ENCODE data around the gene AGK.

The AGK gene

DNA sequence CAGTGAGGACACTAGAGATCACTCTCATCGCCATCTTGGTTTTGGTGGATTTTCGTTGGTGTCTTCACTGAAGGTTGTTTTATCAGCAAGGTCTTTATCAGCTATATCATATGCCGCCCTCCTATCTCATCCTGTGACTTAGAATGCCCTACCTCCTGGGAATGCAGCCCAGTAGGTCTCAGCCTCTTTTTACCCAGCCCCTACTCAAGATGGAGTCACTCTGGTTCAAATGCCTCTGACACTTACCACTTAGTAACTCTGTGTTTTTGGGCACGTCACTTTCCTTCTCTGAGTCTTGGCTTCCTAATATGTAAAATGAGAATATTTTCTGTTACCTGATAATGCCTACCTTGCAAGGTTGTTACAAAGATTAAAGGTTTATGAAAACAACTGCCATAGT, 37.7 kb downstream of the AGK start (continued):
- TF ChIP-seq, protein P1, sequence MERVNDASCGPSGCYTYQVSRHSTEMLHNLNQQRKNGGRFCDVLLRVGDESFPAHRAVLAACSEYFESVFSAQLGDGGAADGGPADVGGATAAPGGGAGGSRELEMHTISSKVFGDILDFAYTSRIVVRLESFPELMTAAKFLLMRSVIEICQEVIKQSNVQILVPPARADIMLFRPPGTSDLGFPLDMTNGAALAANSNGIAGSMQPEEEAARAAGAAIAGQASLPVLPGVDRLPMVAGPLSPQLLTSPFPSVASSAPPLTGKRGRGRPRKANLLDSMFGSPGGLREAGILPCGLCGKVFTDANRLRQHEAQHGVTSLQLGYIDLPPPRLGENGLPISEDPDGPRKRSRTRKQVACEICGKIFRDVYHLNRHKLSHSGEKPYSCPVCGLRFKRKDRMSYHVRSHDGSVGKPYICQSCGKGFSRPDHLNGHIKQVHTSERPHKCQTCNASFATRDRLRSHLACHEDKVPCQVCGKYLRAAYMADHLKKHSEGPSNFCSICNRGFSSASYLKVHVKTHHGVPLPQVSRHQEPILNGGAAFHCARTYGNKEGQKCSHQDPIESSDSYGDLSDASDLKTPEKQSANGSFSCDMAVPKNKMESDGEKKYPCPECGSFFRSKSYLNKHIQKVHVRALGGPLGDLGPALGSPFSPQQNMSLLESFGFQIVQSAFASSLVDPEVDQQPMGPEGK (CRISPR knock-in tag; IDR thresholded peaks at IDR 0.05; ENCODE audit: borderline replicate concordance) = no peak
- TF ChIP-seq ZNF70 (CRISPR knock-in tag; IDR thresholded peaks at IDR 0.05) (no peak), ARNTL (CRISPR knock-in tag; IDR thresholded peaks at IDR 0.05; ENCODE audit: borderline replicate concordance, low read depth) (no peak)

DNA sequence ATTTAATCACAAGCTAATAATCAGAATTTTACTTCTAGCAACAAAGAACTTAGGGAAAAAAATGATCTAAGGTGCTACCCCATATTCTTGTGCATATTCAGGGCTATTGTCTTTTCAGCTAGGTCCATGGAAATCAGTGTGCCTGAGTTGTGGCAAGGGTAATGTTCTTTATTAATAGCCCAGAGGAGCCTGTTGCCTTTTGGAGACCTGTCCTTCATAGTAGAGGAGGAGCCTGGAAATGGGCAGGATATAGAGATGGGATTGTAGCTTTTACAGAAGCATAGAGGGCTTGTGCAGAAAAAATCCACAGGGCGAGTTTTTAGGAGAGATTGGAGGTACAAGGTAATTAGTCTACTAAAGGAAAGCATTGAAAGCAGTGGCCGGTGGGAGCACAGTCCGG, 38.9 kb downstream of the AGK start:
- no peak for ATAC-seq
- TF ChIP-seq GLIS3 (CRISPR knock-in tag; IDR thresholded peaks at IDR 0.05) = no peak
- TF ChIP-seq ZNF70 (CRISPR knock-in tag; IDR thresholded peaks at IDR 0.05) = no peak
- no peak for TF ChIP-seq CSDC2 (CRISPR knock-in tag; IDR thresholded peaks at IDR 0.05)
- no peak for TF ChIP-seq BACH2 (CRISPR knock-in tag; IDR thresholded peaks at IDR 0.05; ENCODE audit: borderline replicate concordance)
- TF ChIP-seq TCF4 (CRISPR knock-in tag; IDR thresholded peaks at IDR 0.05; ENCODE audit: borderline replicate concordance) = no peak
- TF ChIP-seq RARB (CRISPR knock-in tag; IDR thresholded peaks at IDR 0.05) = no peak

DNA sequence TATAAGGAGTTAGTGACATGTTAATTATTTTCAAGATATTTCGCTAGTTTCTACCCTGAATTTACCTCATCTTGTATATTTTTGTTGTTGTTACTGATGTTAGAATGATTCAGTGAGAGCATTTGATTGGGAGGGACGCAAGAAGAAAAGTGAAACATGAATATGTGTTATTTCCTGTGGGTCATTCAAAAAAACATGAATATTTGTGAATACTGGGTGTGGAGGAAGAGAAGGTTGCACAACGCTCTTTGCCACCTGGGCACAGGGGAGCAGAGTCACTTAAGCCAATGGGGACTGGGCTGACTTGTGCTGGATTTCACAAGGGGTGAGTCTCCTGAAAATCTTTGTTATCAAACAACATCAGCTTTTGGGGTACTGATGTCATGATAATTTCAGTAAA, 39.5 kb downstream of the AGK start:
- ATAC-seq = no peak

DNA sequence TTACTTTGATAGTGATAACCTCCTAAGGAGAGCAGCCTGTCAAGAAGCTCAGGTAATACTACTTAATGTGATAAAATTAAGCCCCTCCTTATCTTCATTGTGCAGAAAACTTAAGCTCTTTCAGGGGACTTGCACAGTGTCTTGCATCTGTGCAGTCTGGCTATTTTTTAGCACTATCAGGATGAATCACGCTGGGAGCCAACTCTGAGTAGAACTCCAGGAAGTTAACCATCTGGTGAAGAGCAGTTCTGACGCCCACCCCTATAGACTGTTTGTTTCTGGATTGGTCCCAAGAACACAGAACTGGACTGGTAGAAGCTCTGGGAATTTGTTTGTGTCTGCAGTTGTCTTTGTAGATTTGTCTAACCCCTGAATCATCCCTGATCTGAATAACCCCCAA, 41.9 kb downstream of the AGK start:
- TF ChIP-seq OSR1 (CRISPR knock-in tag; IDR thresholded peaks at IDR 0.05) (no peak), ZC3H10 (CRISPR knock-in tag; IDR thresholded peaks at IDR 0.05) (no peak), POU6F1 (CRISPR knock-in tag; IDR thresholded peaks at IDR 0.05; ENCODE audit: borderline replicate concordance, low read depth) (no peak)
- ATAC-seq = peak; percentile 91

More for the DNA sequence above, 39.5 kb downstream of the AGK start:
- TF ChIP-seq PPARA (CRISPR knock-in tag; IDR thresholded peaks at IDR 0.05; ENCODE audit: borderline replicate concordance) (no peak), ZNF8 (CRISPR knock-in tag; IDR thresholded peaks at IDR 0.05) (no peak), ZNF70 (CRISPR knock-in tag; IDR thresholded peaks at IDR 0.05) (no peak), TSHZ2 (CRISPR knock-in tag; IDR thresholded peaks at IDR 0.05) (no peak), ESRRG (CRISPR knock-in tag; IDR thresholded peaks at IDR 0.05) (no peak), OSR1 (CRISPR knock-in tag; IDR thresholded peaks at IDR 0.05) (no peak)

GRCh38 chr7:141597966-141598365, 46.8 kb downstream of the AGK start:
- no peak for ATAC-seq
- TF ChIP-seq POU6F1 (CRISPR knock-in tag; IDR thresholded peaks at IDR 0.05; ENCODE audit: borderline replicate concordance, low read depth) (no peak), CSDC2 (CRISPR knock-in tag; IDR thresholded peaks at IDR 0.05) (no peak), BACH2 (CRISPR knock-in tag; IDR thresholded peaks at IDR 0.05; ENCODE audit: borderline replicate concordance) (no peak), RARB (CRISPR knock-in tag; IDR thresholded peaks at IDR 0.05) (no peak), ZNF8 (CRISPR knock-in tag; IDR thresholded peaks at IDR 0.05) (no peak), ZNF565 (CRISPR knock-in tag; conservative IDR thresholded peaks at IDR 0.05; ENCODE audit: low read depth) (no peak), ARNTL (CRISPR knock-in tag; IDR thresholded peaks at IDR 0.05; ENCODE audit: borderline replicate concordance, low read depth) (no peak), TOX (CRISPR knock-in tag; IDR thresholded peaks at IDR 0.05; ENCODE audit: borderline replicate concordance) (no peak), SNAI2 (CRISPR knock-in tag; IDR thresholded peaks at IDR 0.05) (no peak), OSR1 (CRISPR knock-in tag; IDR thresholded peaks at IDR 0.05) (no peak), TSHZ2 (CRISPR knock-in tag; IDR thresholded peaks at IDR 0.05) (no peak), TCF4 (CRISPR knock-in tag; IDR thresholded peaks at IDR 0.05; ENCODE audit: borderline replicate concordance) (no peak), ZNF70 (CRISPR knock-in tag; IDR thresholded peaks at IDR 0.05) (no peak), ESRRG (CRISPR knock-in tag; IDR thresholded peaks at IDR 0.05) (no peak), ZFP3 (CRISPR knock-in tag; IDR thresholded peaks at IDR 0.05) (no peak), GLIS3 (CRISPR knock-in tag; IDR thresholded peaks at IDR 0.05) (no peak), ZFP30 (CRISPR knock-in tag; IDR thresholded peaks at IDR 0.05) (no peak)
- TF ChIP-seq, protein P1 (CRISPR knock-in tag; IDR thresholded peaks at IDR 0.05; ENCODE audit: borderline replicate concordance) = no peak

All from SK-N-SH treated with all-trans-retinoic acid at 6 μM for 48 hours (cell line).